Gastrocnemius medialis (tissue), 4 donors: ENCODE data around the gene NFE2L3. TPM values are rescaled to one million over a fixed set of nuclear protein-coding genes. Genes with fewer than 3 reads are reported as not detected.

ENCODE experiments used
- ATAC-seq, 2 donors: fragments of 150-250 bp; one replicate each; pipeline ENCODE4 v1.9.1; 2016
- DNase-seq, 2 donors: peaks; one replicate each; pipeline ENCODE4 v3.0.0-alpha.2; 2019
- H3K27ac ChIP-seq, 4 donors: fragments of 200-600 bp; sonication (generic); 1 replicate in 1 of 4; 2 replicates in 3 of 4; pipeline ENCODE4 v1.5.1; 2016 to 2018; ENCODE audit warnings: mild to moderate bottlenecking in 2 of 4, moderate library complexity in 1 of 4
- H3K27me3 ChIP-seq, 3 donors: fragments of 200-600 bp; sonication (generic) in 2 of 3; 1 replicate in 1 of 3; 2 replicates in 2 of 3; pipeline versions ENCODE4 v1.5.1 to v1.6.0; 2016 to 2019; ENCODE audit warnings: mild to moderate bottlenecking in 1 of 3, moderate library complexity in 1 of 3
- H3K36me3 ChIP-seq, 2 donors: fragments of 200-600 bp; sonication (generic) in 1 of 2; one replicate each; pipeline ENCODE4 v1.5.1; 2017 to 2018
- H3K4me1 ChIP-seq, 2 donors: fragments of 200-600 bp; sonication (generic) in 1 of 2; one replicate each; pipeline ENCODE4 v1.5.1; 2016 to 2017; ENCODE audit warnings: mild to moderate bottlenecking in 2 of 2
- H3K4me3 ChIP-seq, 4 donors: fragments of 200-600 bp; sonication (generic) in 3 of 4; 1 replicate in 1 of 4; 2 replicates in 3 of 4; pipeline ENCODE4 v1.5.1; 2016 to 2019; ENCODE audit warnings: mild to moderate bottlenecking in 2 of 4
- H3K9me3 ChIP-seq, 3 donors: fragments of 200-600 bp; sonication (generic) in 2 of 3; 1 replicate in 1 of 3; 2 replicates in 2 of 3; pipeline ENCODE4 v1.5.1; 2016 to 2019
- POLR2A ChIP-seq, 2 donors: fragments of 450-650 bp; IDR thresholded peaks; one replicate each; pipeline ENCODE4 v1.6.1; 2017; ENCODE audit warnings: antibody characterized with exemption in 2 of 2, mild to moderate bottlenecking in 2 of 2, moderate library complexity in 2 of 2
- in situ Hi-C, 4 donors: fragments of 200-750 bp; cut with MboI; loops; one replicate each; pipeline versions ENCODE4 v1.15.0 to v1.8.0; 2017; ENCODE audit warnings: low sequenced_read_pairs in 4 of 4
- intact Hi-C: fragments of 100-400 bp; cut with DNase I; formaldehyde crosslinking; loops from one replicate; pipeline ENCODE4 v1.15.1; 2023; ENCODE audit warnings: low total_unique reads
- total RNA-seq, 4 donors: library from RNA; depleted of rRNA; stranded (reverse); fragments of >200 nt; gene quantifications; one replicate each; pipeline versions ENCODE4 v1.1.0 to v1.2.3, GENCODE V29; 2016
- TF ChIP-seq, protein P1 (sequence below), 5 experiments: fragments of 450-650 bp in 3 of 5; fragments of 200-600 bp in 2 of 5; sonication (generic) in 2 of 5; IDR thresholded peaks in 4 of 5; conservative IDR thresholded peaks in 1 of 5; 1 replicate in 4 of 5; 2 replicates in 1 of 5; pipeline ENCODE4 v1.5.1; 2016 to 2019; ENCODE audit warnings: antibody characterized with exemption in 5 of 5, mild to moderate bottlenecking in 3 of 5, moderate library complexity in 3 of 5

The NFE2L3 gene
- total RNA-seq, 4 donors from 2014 or later = 1.1 to 6.2 (median 1.7) TPM

DNA sequence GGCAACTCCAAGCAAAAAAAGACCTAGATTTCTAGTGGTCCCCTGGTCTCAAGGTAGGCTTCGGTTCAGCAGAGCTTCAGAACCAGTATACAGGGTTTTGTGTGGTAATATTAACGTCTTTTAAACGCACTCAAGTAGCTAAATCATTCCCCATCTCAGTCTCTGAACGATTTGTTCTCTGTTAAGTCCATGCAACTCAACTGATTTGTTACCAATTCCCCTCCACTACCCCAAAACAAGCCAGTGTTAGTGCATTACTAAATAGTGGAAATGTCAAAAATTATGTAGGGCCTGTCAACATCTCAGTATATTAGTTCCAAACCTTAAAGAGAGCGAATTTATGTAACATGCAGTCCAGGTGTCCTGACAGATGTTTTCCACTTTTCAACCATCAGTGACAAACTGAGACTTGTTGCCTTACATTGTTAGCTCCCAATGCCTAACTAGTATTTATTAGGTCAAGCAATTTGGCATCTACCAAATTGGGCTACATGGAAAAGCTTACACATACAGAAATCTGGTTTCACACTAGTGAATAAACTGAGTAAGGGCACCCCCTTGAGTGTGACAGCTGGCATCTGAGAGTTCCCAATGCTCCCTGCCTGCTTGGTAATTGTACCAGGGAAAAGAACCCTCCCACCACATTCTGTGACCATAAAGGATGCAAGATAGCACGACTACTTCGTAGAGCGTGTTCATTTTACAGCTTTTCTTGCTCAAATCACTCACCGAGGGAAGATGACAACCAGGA lies 36.4 kb downstream of the NFE2L3 start:
- no peaks in the 10 kb centered on the region for H3K27me3 ChIP-seq
- no peak for ATAC-seq
- intact Hi-C loops (no loop called here), in situ Hi-C loops (loop anchor here in 2 of 4 donors (25.0 kb wide), 2 partner anchors 326 to 999 kb away; partner anchors contain the start of gene HOXA11 (in 2 of the 2))
- H3K36me3 ChIP-seq = peaks cover 3 to 70% of the 10 kb centered on the region in 2 donors
- H3K27ac ChIP-seq = peak overlapping the region in 1 of 4 donors; percentile 2
- H3K4me1 ChIP-seq = peaks cover 32 to 47% of the 10 kb centered on the region in 2 donors
- TF ChIP-seq, protein P1, sequence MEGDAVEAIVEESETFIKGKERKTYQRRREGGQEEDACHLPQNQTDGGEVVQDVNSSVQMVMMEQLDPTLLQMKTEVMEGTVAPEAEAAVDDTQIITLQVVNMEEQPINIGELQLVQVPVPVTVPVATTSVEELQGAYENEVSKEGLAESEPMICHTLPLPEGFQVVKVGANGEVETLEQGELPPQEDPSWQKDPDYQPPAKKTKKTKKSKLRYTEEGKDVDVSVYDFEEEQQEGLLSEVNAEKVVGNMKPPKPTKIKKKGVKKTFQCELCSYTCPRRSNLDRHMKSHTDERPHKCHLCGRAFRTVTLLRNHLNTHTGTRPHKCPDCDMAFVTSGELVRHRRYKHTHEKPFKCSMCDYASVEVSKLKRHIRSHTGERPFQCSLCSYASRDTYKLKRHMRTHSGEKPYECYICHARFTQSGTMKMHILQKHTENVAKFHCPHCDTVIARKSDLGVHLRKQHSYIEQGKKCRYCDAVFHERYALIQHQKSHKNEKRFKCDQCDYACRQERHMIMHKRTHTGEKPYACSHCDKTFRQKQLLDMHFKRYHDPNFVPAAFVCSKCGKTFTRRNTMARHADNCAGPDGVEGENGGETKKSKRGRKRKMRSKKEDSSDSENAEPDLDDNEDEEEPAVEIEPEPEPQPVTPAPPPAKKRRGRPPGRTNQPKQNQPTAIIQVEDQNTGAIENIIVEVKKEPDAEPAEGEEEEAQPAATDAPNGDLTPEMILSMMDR (IDR thresholded peaks at IDR 0.05 in 4 of 5, conservative IDR thresholded peaks at IDR 0.05 in 1 of 5) = no peak
- no peak for TF ChIP-seq POLR2A (IDR thresholded peaks at IDR 0.05)
- no peak for DNase-seq
- no peak overlapping the region for H3K4me3 ChIP-seq
- no peaks in the 10 kb centered on the region for H3K9me3 ChIP-seq

DNA sequence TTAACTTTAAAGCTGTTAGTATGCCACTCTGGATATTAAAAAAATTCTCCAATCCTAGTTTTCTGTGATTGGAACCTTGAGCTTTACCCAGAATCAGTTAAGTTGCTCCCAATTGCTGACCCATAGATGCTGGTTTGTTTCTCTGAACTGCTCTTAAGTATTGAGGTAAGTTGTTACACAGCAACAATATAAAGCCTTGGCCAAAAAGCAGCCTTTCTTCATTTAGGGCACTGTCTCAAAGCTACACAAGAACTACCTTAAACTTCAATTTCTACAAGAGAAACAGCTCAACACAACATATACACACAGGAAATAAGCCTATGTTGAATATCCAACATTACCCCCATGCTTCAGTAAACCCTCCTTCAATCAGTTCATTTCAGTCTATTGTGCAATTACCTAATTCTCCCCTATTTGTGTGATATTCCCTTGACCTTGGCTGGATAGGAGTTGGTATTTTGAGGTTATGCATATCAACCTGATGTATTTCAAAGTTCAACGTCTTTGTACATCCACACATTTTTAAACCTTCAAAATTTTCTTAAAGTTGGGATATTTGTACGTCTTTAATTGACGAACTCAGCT lies 37.1 kb downstream of the NFE2L3 start:
- Histone ChIP-seq H3K9me3 (no peaks in the 10 kb centered on the region), H3K4me3 (no peak overlapping the region), H3K27ac (peak overlapping the region in 1 of 4 donors; percentile 2), H3K4me1 (peaks cover 32 to 47% of the 10 kb centered on the region in 2 donors), H3K36me3 (peaks cover 3 to 77% of the 10 kb centered on the region in 2 donors), H3K27me3 (no peaks in the 10 kb centered on the region)
- TF ChIP-seq, protein P1 (IDR thresholded peaks at IDR 0.05 in 4 of 5, conservative IDR thresholded peaks at IDR 0.05 in 1 of 5) = no peak
- no peak for TF ChIP-seq POLR2A (IDR thresholded peaks at IDR 0.05)
- intact Hi-C loops (no loop called here), in situ Hi-C loops (loop anchor here in 2 of 4 donors (25.0 kb wide), 2 partner anchors 327 to 998 kb away; partner anchors contain the start of gene HOXA11 (in 2 of the 2))
- ATAC-seq (no peak), DNase-seq (no peak)

DNA sequence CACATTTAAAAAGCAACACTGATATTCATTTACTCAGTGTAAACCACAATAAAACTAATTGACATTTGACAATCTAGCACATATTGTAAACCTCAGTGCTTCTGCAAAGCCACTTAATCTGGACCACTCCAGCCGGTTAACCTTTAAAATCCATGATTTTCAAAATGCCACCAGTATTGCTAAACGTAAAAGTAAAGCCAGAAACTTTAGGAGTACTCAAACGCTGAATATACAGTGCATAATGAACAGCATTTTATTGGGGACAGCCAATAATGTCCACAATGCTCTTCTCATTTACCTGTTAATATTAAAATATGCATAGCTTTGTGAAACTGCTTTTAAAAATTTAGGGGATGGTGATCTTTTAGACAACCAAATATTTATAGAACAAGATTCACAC lies 37.7 kb downstream of the NFE2L3 start:
- Histone ChIP-seq H3K27me3 (no peaks in the 10 kb centered on the region), H3K4me3 (no peak overlapping the region), H3K27ac (no peak overlapping the region), H3K9me3 (no peaks in the 10 kb centered on the region), H3K36me3 (peaks cover 3 to 83% of the 10 kb centered on the region in 2 donors), H3K4me1 (peaks cover 35 to 50% of the 10 kb centered on the region in 2 donors)
- intact Hi-C loops (loop anchor here (10.0 kb wide), 1 partner anchor 95 kb away; no protein-coding TSS in a partner anchor), in situ Hi-C loops (loop anchor here in 3 of 4 donors (10.0 to 25.0 kb wide), 4 partner anchors 95 to 998 kb away; partner anchors contain the start of gene HOXA11 (in 2 of the 3))
- TF ChIP-seq POLR2A (IDR thresholded peaks at IDR 0.05) = no peak
- TF ChIP-seq, protein P1 (IDR thresholded peaks at IDR 0.05 in 4 of 5, conservative IDR thresholded peaks at IDR 0.05 in 1 of 5) = no peak
- ATAC-seq = no peak
- no peak for DNase-seq

DNA sequence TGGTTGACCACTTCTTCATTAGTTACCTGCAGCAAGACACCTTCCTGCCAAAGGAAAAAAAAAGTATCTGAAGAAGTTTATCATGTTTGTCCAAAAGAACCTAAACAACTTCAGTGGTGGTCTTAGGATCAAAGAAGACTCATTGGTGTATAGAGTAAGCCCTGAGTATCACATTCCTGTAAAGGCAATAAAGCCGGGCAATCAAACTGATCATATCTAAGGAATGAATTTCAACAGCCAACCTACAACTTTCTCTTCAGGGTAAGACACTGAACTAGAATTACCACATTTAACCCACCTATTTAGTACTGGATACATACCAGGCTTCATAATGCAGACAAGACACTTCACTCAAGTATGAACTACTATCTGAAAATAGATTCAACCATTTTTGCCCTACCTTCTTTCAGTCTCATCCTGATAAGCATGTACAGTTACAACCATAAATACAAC lies 38.4 kb downstream of the NFE2L3 start:
- H3K27ac ChIP-seq = peak overlapping the region in 1 of 4 donors; percentile 16
- intact Hi-C loops (loop anchor here (10.0 kb wide), 1 partner anchor 96 kb away; no protein-coding TSS in a partner anchor), in situ Hi-C loops (loop anchor here in 3 of 4 donors (10.0 to 25.0 kb wide), 4 partner anchors 96 to 997 kb away; partner anchors contain the start of gene HOXA11 (in 2 of the 3))
- H3K4me1 ChIP-seq = peaks cover 34 to 53% of the 10 kb centered on the region in 2 donors
- no peaks in the 10 kb centered on the region for H3K27me3 ChIP-seq
- ATAC-seq (no peak), DNase-seq (no peak)
- peaks cover 5 to 91% of the 10 kb centered on the region in 2 donors for H3K36me3 ChIP-seq
- H3K4me3 ChIP-seq = no peak overlapping the region
- TF ChIP-seq, protein P1 (IDR thresholded peaks at IDR 0.05 in 4 of 5, conservative IDR thresholded peaks at IDR 0.05 in 1 of 5) = no peak
- TF ChIP-seq POLR2A (IDR thresholded peaks at IDR 0.05) = no peak
- no peaks in the 10 kb centered on the region for H3K9me3 ChIP-seq
